A549 treated with dexamethasone at 1 μM for 4 hours (cell line): Measurements from ENCODE around the gene TDG. TPM values are rescaled to one million over a fixed set of nuclear protein-coding genes. Genes with fewer than 3 reads are reported as not detected.

Experiments used
- total RNA-seq: library from RNA; stranded (reverse); fragments of 200-300 nt; extraction: Qiagen RNA extraction; gene quantifications from 5 replicates; pipeline ENCODE4 v1.2.3, GENCODE V29; 2022

The TDG gene
- total RNA-seq: 25.2 to 28.5 TPM (median 27.3 TPM) in 5 replicates

DNA sequence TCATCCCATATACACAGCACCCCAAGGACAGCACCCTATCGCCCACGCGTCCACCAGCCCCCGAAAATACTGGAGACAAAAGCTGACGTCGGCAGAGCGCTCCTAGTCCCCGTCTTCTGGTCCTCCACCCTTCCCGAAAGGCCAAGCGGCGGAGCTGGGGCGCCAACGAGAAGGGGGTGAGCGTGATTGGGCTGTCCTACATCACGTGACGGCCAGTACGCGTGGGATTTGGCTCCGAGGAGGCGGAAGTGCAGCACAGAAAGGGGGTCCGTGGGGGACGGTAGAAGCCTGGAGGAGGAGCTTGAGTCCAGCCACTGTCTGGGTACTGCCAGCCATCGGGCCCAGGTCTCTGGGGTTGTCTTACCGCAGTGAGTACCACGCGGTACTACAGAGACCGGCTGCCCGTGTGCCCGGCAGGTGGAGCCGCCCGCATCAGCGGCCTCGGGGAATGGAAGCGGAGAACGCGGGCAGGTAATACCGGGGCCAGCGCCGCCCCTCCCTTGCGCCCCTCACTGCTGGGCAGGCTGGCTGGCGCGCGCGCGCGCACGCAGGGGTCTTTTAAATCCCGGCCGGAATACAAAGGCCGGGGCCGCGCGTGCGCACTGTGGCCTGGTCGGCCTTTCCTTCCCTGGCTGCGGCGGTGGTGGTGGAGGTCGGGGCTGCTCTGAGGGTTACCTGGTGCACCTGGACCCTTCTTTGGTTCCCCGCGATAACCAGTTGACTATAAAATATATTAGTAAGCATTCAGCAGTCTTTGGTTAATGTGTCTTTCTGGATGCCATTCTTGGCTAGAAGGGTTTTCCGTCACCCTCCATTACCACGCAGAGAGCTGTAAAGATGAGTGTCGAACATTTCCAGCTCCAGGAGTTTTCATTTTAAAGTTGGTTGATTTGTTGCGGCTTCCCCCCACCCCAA is at the start of gene TDG:
Gene TDG, plus strand, starts transcription at position 283 of the 915 bp plus-strand sequence. Its CDS starts 166 bp downstream, at position 449.

DNA sequence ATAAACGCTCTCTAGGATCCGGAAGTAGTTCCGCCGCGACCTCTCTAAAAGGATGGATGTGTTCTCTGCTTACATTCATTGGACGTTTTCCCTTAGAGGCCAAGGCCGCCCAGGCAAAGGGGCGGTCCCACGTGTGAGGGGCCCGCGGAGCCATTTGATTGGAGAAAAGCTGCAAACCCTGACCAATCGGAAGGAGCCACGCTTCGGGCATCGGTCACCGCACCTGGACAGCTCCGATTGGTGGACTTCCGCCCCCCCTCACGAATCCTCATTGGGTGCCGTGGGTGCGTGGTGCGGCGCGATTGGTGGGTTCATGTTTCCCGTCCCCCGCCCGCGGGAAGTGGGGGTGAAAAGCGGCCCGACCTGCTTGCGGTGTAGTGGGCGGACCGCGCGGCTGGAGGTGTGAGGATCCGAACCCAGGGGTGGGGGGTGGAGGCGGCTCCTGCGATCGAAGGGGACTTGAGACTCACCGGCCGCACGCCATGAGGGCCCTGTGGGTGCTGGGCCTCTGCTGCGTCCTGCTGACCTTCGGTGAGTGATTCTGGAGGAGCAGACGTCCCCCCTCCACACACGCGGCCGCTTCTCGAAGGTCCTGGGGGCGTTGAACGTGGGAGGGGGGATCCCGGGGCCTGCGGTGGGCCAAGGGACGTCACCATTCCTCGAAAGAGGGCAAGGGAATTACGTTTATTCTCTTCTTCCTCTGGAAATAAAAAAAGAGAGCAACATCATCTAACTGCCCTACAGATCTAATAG is 35.5 kb upstream of the TDG start, which contains the start of gene HSP90B1:
Gene HSP90B1, plus strand, starts transcription at position 377 of the 753 bp plus-strand sequence. Its CDS starts 106 bp downstream, at position 483.

Other genes with a start within 250 kb of the TDG start
- 28.8 to 41.4 TPM (median 32.8 TPM) in 5 replicates for gene NT5DC3, start 124.6 kb upstream of the TDG start, total RNA-seq
- 566 to 645 TPM (median 619 TPM) in 5 replicates for gene HSP90B1, start 35.5 kb upstream of the TDG start, total RNA-seq
- gene GLT8D2, start 84.3 kb downstream of the TDG start, total RNA-seq: 0.16 to 0.29 TPM (median 0.28 TPM) in 5 replicates
- 4.2 to 6.3 TPM (median 6.0 TPM) in 5 replicates for gene HCFC2, start 98.7 kb downstream of the TDG start, total RNA-seq
- 19.6 to 30.9 TPM (median 25.6 TPM) in 5 replicates for gene NFYB, start 172.3 kb downstream of the TDG start, total RNA-seq
- 644 to 802 TPM (median 713 TPM) in 5 replicates for gene TXNRD1, start 249.9 kb downstream of the TDG start, total RNA-seq